GM18870 (cell line): Measurements from ENCODE around the gene ICAM2.
"Not testable (repeated sequence)": the region's sequence is repeated elsewhere in the genome, so short reads cannot be mapped to it uniquely, and the experiment has no call there.

Experiments
- ATAC-seq: cut with Tn5 transposase; IDR thresholded peaks from one replicate; pipeline ENCODE4 v1.9.1; 2021; ENCODE audit warnings: moderate library complexity; ENCODE audit not compliant: unreplicated experiment

ICAM2 gene

DNA sequence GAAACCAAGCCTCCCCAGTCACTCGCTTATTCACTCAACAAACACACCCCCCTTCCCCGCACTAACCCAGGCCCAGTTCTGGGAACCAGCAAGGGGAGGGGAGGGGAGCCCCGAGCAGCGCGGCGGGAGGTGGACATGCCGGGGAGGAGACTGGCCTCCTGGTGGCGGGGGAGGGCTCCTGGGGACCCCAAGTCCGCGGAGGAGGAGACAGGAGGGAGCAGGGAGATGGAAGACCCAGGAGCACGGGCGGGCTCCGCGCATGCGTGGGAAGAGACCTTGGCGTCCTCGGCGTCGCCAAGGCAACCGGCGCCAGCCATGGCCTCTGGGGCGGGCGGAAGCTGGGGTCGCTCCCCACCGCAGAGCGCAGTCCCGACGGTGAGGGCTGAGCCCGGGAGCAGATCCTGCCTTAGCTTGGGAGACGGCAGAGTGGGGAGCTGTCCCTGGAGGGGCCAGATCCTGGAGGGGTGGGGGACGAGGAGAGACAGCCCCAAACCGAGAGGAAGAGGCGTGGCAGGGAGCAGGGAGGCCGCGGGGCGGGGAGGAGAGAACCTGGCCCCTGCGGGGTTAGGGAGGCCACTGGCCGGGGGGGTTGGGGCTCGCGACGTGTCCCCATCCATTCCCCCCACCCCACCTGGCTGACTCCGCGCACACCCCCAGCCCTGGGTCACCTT, 22.2 kb downstream of the ICAM2 start, which contains the start of gene PRR29:
Gene PRR29 (plus strand): TSS at position 302 of the 671 bp plus-strand sequence. CDS start 14 bp downstream, at position 316.
- no peak for ATAC-seq

DNA sequence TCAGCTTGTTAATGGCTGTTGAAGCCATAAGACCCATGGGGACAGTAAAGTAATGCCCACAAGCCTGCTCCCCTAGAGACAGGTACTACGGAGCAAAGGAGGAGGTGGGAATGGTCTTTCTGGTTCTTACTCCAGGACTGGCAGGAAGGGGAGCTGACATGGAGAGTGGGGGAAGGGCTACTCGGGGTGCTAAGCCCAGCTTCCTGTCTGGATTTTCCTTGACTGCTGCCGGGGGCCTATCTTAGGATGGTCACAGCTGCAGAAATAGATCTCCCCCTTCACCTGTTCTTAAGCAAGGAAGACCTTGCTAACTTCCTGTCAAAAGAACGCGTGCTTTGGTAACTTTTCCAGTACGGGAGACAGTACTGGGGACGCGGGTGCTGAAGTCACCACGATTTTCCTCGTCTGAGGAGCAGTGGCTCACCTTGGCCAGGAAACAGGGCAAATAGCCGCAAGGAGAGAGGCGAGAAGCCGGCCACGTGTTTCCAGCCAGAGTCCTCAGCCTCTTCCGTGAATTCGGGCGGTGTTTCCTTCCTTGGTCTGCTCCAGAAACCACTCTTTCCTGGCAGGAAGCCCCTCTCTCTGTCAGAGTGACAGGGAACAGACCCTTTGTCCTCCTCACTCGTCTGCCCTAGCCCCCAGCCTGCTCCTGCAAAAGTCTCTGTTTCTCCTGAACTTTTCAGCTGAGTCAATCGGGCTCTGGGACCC, 22.9 kb downstream of the ICAM2 start:
- ATAC-seq = no peak

DNA sequence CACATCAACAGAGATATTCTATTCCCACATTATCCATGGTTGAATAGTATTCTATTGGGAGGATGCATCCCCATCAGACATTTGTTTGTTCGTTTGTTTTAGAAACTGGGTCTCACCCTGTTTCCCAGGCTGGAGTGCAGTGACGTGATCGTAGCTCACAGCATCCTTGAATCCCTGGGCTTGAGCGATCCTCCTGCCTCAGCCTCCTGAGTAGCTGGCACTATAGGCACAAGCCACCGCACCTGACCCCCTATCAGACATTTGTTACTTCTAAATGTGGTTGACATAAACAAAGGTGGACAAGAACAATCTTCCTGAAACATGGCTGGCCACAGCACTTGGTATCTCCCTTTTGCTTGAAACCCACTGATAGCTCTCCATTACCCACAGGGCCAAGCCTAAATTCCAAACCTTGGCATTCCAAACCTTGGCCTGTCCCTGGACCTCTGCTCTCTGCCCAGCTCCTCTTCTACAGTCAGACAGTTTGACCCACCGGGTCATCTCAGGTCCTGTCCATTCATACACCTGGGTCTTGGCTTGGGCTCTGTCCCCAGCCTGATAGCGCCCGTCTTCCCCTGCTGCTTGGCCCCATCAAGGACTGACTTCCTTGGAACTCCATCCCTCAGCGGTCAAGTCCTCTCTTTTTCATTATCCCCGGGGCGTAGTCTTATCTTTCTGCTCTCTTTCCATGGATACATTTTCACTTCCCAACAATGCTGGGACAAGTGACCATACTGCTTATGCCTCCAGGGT, 23.8 kb downstream of the ICAM2 start:
- ATAC-seq = no peak

DNA sequence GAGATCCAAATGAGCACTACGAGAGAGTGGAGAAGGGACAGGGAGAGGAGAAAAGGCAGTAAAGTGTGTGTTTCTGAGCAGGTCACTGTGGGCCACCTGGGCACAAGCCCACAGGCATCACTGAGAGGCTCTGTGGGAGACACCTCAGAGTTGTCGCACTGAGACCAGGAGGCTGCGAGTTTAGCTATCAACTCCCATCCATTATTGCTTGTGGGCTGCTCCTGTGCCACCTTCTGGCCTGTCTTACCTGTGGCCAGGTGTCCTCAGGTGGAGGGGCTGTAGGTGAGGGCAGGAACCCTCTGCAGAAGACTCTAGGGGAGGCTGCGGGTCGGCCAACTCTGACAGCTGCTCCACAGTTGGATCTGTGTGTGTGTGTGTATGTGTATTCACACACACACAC, 24.8 kb downstream of the ICAM2 start:
- no peak for ATAC-seq

DNA sequence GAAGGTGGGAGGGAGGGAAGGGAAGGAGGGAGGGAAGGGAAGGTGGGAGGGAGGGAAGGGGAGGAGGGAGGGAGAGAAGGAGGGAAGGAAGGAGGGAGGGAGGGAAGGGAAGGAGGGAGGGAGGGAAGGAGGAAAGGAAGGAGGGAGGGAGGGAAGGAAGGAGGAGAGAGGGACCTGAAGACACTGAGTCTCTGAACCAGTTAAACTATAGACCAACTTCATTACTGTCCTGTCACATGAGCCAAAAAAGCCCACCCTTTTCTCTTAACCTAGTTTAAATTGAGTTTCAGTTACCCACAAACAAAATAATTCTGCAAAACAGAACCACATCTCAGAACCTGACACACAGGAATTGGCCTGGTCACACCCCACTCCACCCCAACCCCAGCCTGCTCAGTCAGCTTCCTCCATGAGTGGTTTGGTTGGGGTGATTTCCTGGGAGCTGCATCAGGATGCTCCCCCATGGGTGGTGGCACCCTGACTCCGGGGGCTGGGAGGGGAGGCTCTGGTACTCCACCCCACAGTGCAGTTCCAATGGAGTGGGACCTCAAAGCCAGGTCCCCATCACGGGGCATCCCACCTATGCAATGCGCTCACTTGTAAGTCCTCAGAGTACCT, 27.0 kb downstream of the ICAM2 start:
- no peak for ATAC-seq

DNA sequence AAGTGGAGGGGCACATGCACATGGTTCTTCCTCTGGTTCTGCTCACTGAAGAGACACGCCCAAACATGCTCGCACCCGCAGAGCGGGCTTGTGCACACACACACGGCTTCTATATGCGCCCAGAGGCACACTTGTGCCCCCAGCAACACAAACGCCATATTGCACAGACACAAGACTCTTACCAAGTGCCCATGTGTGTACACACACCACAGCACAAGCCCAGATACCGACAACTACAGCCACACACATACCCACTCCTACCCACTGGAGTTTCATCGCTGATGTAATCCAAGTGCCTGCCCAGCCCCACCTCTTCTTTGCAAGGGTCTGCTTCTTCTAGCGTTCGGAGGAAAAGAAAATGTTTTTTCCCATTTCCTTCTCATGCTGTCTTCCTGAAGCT, 28.8 kb downstream of the ICAM2 start:
- no peak for ATAC-seq

DNA sequence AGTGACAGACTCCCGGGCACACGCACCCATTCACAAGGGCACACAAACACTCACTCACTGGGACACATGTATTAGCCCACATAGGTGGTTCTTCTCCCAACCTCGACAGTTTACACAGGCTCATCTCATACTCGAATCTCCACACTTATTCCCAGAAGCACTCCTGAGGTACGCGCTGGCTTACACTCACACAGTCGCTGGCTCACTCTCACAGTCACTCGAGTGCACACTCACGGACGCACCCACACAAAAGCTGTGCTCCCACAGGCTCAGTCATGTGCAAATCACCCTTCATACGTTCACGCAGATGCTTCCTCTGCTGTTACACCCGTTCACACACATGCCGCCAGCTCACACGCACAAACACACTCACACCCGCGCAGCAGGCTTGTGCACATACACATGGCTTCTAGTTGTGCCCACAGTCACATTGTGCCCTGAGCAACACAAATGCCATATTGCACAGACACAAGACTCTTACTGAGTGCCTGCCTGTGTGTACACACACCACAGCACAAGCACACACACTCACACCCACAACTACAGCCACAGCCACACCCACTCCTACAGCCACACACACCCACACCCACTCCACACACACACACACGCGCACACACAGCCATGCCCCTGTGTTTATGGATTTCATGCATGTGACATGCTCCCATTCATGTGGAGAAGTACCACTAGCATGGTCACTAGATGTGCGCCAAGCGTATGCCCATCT, 30.6 kb downstream of the ICAM2 start:
- ATAC-seq = no peak

DNA sequence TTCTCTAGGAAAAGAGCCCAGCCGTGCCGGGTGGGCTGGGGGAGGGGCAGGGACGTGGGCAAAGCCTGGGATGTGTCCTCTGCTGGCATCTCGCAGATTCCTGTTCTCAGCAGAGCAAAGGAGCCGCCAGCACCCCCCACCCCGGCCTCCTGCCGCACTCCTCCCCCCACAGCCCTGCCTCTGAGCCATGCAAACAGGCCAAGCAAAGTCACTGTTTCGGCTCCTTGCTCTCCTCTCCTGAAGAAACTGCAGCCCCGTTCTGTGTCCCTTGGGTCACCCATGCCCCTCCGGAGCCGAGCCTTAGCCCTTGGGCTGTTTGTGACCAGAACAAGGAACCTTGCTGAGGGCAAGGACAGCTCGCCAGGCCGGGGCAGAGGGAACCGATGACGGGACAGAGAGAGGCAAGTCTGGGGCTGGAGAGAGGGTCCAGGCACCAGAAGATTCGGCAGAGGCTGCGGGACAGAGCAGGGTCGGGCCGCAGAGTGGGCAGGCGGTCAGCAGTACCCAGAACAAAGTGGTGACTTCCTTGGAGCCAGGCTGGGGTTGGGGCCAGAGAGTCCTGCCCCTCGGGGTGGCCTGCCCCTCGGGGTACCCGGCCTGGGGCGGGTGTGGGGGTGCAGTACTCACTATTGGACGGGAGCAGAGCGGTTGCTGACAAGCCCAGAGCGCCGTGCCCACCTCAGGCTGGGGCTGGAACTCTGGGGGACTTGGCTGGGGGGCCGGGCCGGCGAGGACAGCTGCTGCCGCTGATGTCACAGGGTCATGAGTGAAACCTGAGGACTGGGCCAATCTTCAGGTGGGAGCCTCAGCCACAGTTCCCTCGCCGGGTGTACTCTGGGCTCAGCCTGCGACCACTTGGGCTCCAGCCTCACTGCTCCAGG, 31.5 kb downstream of the ICAM2 start:
- no peak for ATAC-seq

DNA sequence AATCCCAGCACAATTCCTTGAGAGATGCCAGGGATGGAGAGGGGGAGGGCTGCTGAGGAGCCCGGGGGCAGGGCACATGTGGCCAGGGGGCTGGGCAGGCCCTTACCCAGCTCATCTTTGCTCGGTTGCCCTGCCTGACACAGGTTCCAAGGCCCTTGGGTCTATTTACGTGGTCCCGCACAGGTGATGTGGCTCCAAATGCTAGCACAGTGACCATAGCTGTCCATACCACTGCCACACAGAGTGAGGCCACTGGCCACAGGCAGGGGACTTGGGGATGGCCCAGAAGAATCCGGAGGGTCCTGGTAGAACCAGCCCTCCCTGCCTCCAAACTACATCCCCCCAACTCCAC, 32.3 kb downstream of the ICAM2 start:
- no peak for ATAC-seq

DNA sequence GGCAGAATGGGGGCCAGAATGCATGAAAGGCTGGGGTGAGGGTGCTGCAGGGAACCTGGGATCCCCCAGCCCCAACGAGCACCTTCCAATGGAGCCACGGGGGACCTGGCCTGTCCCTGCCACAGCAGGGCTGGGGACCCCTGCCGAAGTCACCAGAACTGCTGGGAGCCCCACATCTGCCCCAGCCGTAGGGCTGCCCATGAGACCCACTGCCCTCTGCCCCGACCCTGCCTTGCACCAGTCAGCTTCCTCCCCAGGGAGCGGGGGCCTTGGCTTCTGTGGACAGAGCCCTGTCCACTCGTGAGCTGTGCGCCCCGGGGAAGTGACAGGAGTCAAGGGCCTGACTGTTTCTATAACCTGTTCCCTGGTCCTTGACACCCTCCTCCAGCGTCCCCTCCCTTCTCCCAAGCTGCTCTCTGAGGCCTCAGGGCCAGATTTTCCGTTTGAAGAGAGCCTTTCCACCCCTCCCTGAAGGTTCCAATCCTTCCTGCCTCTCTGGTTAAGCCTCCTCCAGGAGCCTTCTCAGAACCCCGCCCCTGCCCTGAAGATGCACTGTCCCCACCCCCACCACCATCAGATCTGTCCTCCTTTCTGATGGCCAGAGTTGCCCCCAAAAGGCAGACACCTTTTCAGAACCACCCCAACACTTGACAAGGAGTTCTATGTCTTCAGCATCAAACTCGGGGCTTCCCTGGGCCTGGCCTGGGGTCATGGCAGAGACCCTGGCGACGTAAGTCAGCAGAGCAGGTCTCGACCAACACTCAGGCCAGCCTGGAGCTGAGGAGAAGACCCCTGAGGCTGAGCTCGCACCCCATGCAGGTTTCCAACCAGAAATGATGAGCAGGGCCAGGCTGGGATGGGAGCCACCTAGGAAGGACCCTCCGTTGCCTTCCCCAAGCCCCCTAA, 33.0 kb downstream of the ICAM2 start:
- ATAC-seq = no peak

DNA sequence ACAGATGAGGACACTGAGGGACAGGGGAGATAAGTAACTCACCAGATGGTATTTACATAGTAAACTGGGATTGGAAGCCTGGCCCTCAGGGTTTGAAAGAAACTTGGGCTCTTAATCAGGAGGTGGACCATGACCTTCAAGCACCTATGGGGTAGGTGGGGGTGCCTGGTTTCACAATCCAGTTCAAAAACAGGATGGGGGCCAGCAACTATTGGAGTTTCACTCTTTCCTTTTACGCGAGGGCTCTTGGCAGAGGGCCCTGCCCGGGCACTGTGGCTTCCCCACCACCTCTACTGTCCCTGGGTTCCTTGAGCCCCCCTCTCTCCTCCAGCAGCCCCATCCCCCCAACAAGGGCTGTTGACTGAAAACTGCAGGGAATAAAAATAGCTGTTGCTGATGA, 33.6 kb downstream of the ICAM2 start:
- no peak for ATAC-seq

DNA sequence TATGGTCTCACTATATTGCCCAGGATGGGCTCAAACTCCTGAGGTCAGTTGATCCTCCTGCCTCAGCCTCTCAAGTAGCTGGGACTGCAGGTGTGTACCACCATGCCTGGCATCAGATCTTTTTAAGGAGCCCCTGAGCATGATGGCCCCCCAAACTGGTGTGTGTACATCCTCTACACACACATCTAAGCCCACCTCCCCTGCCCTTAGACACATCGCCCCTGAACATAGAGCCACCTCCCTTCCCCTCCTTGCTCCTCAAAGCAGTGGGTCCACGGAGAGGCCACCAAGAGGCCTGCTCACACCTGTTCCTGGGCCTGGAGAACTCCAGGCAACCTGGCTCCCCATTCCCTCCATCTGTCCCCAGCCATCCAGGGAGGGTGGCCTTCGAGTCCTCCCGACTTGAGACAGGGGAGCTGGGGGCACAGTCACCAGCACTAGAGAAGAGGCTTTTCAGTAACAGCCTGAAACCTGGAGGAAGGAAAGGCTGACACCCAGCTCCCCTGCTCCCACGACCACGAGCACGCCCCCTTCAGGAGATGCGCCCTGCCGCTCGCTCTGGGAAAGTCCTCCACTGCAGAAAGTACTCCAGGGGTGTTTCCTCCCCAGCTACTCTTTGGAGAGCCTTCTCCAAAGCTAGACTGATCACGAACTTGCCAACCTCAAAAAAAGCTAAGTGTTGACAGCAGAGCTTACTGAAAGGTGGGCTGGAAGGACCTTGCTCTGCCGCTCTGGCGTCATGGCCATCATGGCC, 34.9 kb downstream of the ICAM2 start:
- no peak for ATAC-seq

DNA sequence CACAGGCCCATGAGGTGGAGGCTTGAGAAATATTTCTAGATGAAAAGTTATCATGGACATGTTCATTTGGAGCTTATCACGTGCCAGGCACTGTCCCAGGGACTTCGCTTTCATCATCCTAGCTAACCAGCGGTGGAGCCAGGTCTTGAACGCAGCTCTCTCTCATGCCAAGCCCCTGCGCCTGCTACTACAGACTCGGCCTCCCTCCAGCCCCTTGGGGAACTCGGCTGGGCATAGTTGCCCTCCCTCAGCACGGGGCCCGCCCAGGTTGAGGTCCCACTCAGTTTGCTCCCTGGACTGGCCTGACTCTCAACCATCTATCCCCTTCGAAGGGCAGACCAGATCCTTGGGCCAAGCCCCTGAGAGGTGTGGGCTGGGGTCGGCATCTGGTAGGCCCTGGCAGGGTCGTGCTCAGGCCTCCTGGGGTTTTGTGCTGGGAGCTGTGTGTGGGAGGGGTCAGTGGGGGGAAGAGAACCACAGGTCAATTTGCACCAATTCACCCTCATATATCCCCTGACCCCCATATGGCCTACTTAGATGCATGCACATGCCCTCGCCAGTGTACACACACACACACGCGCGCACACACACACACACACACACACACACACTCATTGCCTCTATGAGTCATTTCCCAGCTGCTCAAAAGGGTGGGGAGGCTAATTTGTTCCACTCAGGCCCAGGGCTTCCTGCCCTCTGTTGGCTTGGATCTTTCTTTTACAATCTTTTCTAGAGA, 35.6 kb downstream of the ICAM2 start:
- no peak for ATAC-seq

DNA sequence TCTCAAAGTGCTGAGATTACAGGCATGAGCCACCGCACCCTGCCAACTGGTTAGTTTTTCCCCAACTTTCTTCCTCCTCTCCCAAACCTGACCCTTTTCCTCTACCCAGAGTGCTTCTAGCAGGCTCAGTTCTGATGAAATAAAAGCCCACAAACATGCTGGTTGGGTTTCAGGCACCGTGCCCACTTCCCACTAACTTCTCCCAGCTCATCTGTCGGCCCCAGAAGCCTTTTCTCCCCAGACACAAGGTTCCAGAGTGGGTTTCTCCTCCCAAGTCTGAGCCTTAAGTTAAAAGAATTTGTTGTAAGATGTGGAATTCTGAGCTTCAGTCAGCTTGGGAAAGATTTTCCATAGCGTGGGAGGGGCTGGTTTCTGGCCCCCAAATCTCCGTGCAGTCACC, 36.2 kb downstream of the ICAM2 start:
- no peak for ATAC-seq

DNA sequence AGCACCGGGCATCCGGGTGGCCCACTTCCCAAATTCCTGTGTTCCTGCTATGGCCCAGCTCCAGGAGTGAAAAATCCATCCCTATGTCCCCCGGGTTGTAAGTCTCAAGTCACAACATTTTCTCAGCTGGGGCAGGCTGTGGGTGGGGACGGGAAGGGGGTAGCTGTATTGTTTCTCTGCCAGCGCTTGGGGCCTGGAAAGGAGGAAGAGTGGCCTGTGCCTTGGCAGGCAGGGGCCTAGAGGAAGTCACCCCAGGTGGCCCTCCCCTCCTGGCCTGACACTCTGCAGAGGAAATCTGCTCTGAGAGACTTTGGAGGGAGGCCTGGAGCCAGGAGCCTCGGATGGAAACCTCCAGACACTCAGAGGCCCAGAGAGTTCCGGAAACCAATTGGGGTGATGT, 37.1 kb downstream of the ICAM2 start:
- no peak for ATAC-seq

DNA sequence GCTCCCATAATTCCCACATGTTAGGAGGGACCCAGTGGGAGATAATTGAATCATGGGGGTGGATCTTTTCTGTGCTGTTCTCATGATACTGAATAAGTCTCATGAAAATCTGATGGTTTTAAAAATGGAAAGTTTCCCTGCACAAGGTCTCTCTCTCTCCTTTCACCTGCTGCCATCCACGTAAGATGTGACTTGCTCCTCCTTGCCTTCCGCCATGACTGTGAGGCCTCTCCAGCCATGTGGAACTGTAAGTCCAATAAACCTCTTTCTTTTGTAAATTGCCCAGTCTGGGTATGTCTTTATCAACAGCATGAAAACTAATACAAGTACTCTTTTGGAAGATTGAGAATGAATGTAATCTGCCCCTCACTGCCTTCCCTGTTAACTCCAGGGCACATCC, 37.8 kb downstream of the ICAM2 start:
- not testable (repeated sequence) for ATAC-seq
